WI38 (cell line): ENCODE measurements around the gene SERPINB13.

ENCODE experiments used
- H3K4me3 ChIP-seq: 2 replicates; pipeline ENCODE4 v1.5.1; 2011; ENCODE audit warnings: low read depth, mild to moderate bottlenecking, control low read depth, low read length
- CTCF ChIP-seq: IDR thresholded peaks from 2 replicates; pipeline ENCODE4 v1.5.1; 2012; ENCODE audit warnings: low read depth, mild to moderate bottlenecking, control low read depth, low read length

The SERPINB13 gene

DNA sequence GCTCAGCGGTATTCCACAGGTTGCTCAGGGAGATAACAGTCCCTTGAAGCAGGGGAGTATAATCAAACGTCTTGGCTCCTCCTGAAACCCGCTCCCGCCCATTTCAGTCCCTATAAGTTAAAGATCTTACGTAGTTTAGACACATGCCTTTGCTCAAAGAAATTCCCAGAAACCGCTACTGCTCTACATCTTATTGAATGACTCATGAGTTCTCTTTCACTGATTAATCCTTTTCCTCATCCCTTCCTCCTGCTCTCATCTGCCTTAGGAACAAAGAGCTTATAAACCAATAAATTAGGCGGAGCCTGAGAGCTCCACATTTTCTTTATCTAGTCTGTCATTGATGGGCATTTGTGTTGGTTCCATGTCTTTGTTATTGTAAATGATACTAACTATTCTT is 61.1 kb downstream of the SERPINB13 start:
- TF ChIP-seq CTCF = no peak
- H3K4me3 ChIP-seq = no peak overlapping the region
